ENCODE measurements around the gene NOTCH2NLA.
"Not testable (repeated sequence)": the region's sequence is repeated elsewhere in the genome, so short reads cannot be mapped to it uniquely, and the experiment has no call there.

The NOTCH2NLA gene

GRCh38 chr1:146228710-146229477 is at the start of gene NOTCH2NLA:
Gene NOTCH2NLA (minus strand): TSS chr1:146229021. CDS start chr1:146189337, 39,684 bp downstream.
- DNase-seq: not testable (repeated sequence)

- not testable (repeated sequence) for DNase-seq
Measured at GRCh38 chr1:146278346-146278745, 49.5 kb upstream of the NOTCH2NLA start.

GRCh38 chr1:146277087-146277486 is 48.3 kb upstream of the NOTCH2NLA start:
- not testable (repeated sequence) for DNase-seq

DNA sequence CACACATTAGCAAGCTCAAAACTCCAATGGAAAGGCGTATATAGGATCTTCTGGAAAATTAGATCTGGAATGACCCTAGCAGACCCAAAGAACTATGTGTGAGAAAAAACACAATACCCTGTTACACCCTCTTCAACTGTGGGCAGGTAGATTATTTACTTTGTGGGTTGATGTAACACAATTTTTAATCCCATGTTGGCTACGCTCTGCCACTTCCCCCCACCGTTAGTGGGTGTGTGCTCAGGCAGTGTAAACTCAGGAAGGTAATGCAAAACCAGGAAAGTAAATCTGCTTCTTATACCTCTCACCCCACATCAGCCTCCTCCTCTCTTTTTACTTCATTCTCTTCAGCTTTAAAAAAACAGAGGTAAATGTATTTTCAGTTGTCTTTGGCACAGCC is 45.3 kb upstream of the NOTCH2NLA start:
- DNase-seq: not testable (repeated sequence)

DNA sequence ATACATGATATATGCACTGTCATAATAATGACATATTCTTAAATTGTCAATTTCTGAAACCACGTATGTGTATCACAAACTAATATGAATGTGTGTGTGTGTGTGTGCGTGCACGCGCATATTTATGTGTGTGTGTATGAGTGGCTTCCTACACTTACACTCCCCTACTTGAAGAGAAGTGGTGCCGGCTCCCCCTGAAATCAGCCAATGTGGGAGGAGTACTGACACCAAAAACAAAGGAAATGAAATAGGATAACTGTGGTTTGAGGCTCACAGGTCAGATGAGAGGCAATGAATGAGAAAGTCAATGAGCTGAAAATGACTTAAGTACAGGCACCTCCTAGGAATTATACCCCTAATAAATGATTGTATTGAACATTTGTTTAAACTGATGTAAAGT is 44.4 kb upstream of the NOTCH2NLA start:
- DNase-seq: not testable (repeated sequence)

- DNase-seq: not testable (repeated sequence)
Measured at GRCh38 chr1:146272734-146273133, 43.9 kb upstream of the NOTCH2NLA start.

- DNase-seq: not testable (repeated sequence)
Measured at GRCh38 chr1:146271977-146272376, 43.2 kb upstream of the NOTCH2NLA start.

DNA sequence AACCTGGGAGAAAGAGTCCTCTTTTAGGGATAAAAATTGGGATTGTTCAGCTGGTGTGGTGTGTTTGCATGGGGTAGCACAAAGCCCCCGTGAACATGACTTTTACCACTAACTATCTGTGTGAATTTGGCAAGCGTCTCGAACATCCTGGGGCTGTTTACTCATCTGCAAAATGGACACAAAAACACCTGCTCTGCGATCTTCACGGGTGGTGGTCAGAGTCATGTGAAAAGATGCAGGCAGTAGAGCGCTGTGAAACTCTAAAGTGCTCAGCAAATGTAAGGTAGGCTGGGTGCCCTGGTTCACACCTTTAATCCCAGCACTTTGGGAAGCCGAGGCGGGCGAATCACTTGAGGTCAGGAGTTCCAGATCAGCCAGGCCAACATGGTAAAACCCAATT is 41.3 kb upstream of the NOTCH2NLA start:
- not testable (repeated sequence) for DNase-seq

DNA sequence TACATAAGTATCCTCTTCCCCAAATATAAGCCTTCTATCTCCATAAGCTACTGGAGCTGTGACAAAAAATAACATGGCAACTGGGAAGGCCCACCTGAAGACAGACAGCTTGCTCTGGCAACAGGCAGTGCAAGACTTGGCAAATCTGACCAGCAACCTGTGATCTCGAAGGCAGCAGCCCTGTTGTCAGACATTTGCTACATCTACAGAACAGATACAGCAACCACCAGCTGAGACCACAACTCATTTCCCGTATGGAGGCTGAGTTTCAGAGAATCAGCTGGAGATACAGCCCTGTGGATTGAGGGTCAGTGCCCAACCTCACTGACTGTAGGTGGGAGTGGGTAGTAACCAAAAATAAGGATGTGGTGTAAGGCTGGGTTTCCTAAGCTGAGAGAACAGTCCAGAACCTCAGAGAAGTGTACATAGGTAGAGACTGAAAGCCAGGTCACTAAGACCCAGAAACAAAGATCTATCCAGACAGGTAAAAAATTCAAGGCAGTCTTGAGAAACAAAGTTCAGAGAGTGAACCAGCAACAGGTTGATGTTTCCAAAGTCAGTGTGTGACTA is 37.4 kb upstream of the NOTCH2NLA start:
- DNase-seq: not testable (repeated sequence)

GRCh38 chr1:146264761-146265160 is 35.9 kb upstream of the NOTCH2NLA start:
- not testable (repeated sequence) for DNase-seq

DNA sequence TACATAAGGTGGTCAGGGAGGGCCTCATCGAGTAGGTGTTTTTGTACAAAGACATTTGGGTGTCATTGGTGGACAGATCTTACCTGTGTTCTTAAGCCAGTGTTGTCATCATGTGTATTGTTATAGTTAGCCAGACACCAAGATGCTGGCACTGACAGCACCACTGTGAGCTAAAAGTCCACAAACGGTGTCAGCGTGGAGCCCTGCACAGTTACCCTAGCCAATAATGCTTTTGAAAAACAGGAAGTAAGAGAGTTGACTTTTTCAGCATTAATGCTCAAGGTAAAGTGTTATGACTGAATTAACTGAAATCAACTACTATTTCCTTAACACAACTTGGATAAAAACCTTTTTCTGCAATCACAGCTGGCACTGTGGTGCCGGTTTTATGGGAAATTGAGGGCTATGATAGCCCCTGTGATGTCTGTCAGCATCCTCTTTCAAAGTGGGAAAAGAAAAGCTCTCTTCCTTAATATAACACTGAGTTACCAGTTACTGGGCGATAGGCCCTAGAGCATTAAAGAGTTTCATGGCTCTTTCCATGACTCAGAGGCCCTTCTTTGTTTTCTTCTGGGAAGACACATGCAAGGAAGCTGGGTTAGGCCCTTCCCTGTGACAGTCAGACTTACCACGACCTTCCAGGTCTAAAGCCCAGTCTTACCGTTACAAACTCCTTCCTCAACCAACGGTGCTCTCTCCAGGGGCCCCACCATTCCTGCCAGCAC is 31.3 kb upstream of the NOTCH2NLA start:
- DNase-seq: not testable (repeated sequence)

DNA sequence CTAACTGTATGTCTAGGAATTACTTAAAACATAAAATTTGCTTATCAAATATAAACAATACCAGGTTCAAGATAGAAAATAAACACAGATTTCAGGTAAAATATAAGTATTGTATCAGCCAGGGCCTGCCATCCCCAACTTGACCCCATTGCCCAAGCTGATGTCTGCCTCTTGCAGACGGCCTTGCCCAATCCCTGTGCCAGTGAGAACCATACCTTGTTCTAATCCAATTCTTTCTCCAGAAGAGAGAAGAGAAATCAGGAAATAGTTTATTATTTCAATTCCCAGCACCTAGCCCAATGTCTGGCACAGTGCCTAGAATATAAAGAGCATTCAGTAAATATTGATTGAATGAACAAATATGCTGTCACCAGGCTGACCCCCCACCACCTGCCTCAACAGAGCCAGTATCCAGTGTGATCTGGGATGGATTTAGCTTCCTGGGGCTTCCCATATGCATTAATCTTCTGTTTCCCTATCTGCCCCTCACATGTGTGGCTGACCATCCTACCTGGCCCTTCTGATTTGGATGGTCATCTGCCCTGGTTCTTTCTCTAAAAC is 29.3 kb upstream of the NOTCH2NLA start:
- not testable (repeated sequence) for DNase-seq

DNA sequence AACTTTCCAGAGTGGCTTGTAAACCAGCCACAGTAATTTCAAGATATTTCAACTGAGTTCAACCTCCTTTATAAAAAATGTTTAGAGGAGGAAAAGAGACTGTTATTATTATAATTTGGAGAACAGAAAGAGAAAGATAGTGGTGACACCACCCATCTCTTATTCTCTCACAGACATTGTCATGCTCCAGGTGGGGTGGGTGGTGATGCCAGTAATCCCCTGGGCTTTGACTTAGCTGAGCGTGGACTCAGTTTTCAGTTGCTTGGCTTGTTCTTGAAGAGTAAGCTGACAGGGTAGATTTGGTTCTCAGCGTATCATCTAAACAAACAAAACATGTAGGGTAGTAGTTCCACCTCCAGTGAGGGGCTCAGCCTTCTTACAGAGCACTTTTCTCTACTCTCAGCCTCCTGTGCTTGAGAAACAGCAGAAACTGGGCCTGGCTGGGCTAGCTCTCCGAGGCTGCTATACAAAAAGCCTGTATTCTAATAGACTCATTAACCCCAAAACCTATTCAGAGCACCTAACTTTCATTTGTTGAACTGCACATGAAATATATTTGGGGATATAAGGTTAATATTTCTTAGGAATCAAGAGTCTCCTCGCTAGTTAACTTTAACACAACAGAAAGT is 25.9 kb upstream of the NOTCH2NLA start:
- DNase-seq: not testable (repeated sequence)

- not testable (repeated sequence) for DNase-seq
Measured at GRCh38 chr1:146253249-146253855, 24.5 kb upstream of the NOTCH2NLA start.

GRCh38 chr1:146251523-146251922 is 22.7 kb upstream of the NOTCH2NLA start:
- not testable (repeated sequence) for DNase-seq

- DNase-seq: not testable (repeated sequence)
Measured at GRCh38 chr1:146248643-146249042, 19.8 kb upstream of the NOTCH2NLA start.

- not testable (repeated sequence) for DNase-seq
Measured at GRCh38 chr1:146236626-146237025, 7.8 kb upstream of the NOTCH2NLA start.

- not testable (repeated sequence) for DNase-seq
Measured at GRCh38 chr1:146236026-146236601, 7.3 kb upstream of the NOTCH2NLA start.

GRCh38 chr1:146228144-146228682 is 608 bp downstream of the NOTCH2NLA start:
- not testable (repeated sequence) for DNase-seq

DNA sequence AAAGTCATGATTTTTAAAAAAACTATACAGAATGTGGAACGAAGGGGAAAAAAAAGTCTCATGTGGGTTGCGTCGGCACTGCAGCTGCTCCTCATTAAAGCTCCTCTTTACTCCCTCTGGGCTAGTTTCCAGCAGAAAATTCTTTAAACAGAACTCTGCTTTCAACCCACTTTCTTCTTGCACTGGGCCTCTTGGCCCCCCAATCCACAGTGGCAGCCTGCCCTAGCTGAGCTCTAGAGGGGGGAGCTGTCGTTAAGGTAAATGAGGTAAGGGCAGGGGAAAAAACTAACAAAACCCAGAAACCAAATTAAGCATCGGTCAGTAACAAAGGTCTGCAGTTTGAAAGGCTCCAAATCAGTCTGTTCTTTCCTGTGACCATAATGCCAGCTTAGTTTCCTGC is 54.3 kb downstream of the NOTCH2NLA start:
- DNase-seq: not testable (repeated sequence)

- not testable (repeated sequence) for DNase-seq
Measured at GRCh38 chr1:146167740-146168139, 61.1 kb downstream of the NOTCH2NLA start.

GRCh38 chr1:146167273-146167672 is 61.5 kb downstream of the NOTCH2NLA start:
- DNase-seq: not testable (repeated sequence)

Data from NCI-H69 (cell line).